ENCODE data around the gene SAMD3. TPM values are rescaled to one million over a fixed set of nuclear protein-coding genes. Genes with fewer than 3 reads are reported as not detected.

SAMD3 gene
- total RNA-seq, 1 experiment from 2014 or later, result 7.5 TPM

DNA sequence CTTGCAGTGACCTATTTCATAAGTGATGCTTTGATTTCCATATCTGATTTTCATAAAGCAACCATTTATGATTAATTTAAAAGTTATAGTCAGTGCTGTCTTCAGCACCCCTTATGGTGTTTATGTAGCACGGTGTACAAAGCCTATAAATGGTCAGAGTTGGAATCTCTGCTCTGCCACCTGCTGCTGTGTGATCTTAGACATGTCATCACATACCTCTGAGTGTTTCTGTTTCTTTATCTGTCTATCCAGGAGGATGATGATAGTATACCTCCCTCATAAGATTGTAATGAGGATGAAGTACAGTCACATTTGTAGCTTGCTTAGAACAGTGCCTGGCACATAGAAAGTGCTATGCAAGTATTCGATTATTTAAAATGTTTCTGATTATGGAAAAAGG lies 100.5 kb downstream of the SAMD3 start (continued):
- TF ChIP-seq CTCF (IDR thresholded peaks at IDR 0.05 in 2 of 3, conservative IDR thresholded peaks at IDR 0.05 in 1 of 3; ENCODE audit: borderline replicate concordance in 1 of 3, insufficient read depth in 1 of 3, low read depth in 2 of 3, low read length in 2 of 3) (no peak), EZH2 (IDR thresholded peaks at IDR 0.05) (no peak)

DNA sequence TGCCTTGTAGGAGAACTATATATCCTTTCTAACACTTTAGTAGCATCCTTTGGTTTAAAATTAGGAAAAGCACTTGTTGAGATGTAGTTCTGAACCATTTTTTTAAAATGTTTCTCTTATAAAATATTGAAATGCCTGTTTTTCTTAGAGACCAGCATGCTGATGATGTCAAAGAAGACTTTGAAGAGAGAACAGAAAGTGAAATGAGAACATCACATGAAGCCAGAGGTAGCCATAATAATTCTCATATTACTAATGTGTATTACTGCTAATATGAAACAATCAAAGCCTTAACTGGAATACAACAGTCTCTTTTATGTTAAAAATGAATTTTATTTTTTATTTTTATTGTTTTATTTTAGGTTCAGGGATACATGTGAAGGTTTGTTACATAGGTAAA lies 102.0 kb downstream of the SAMD3 start:
- Histone ChIP-seq H3K9ac (ENCODE audit: low read length) (no peak overlapping the region), H2AFZ (ENCODE audit: low read depth, low read length, poor library complexity, severe bottlenecking) (no peak overlapping the region), H3K4me1 (ENCODE audit: control insufficient read depth in 1 of 2, insufficient read depth in 2 of 2, low read length in 2 of 2) (no peaks in the 10 kb centered on the region), H3K9me2 (ENCODE audit: insufficient read depth) (no peaks in the 10 kb centered on the region), H3K4me2 (ENCODE audit: low read length) (no peak overlapping the region), H4K20me1 (ENCODE audit: insufficient read depth) (no peaks in the 10 kb centered on the region), H3K79me2 (ENCODE audit: insufficient read depth, low read length) (no peaks in the 10 kb centered on the region), H3K9me3 (ENCODE audit: control insufficient read depth in 1 of 2, insufficient read depth in 1 of 2, low read depth in 1 of 2, low read length in 2 of 2) (no peaks in the 10 kb centered on the region), H3K27ac (ENCODE audit: low read depth, low read length) (no peak overlapping the region), H3K27me3 (ENCODE audit: insufficient read depth, low read length) (no peaks in the 10 kb centered on the region), H3K4me3 (replicated peaks in 1 of 2; ENCODE audit: low read depth in 1 of 2, low read length in 2 of 2) (no peak overlapping the region), H3K36me3 (ENCODE audit: control insufficient read depth in 1 of 2, insufficient read depth in 2 of 2, low read length in 2 of 2) (peaks cover 0 to 5% of the 10 kb centered on the region in 2 experiments; a peak in 1 of 4 replicates)
- no peak for DNase-seq (ENCODE audit: low read depth, low spot score)
- RAD21 ChIA-PET (ENCODE audit: low non-redundant PET in 1 of 2, low total read pairs in 2 of 2, uncharacterized antibody in 2 of 2, unreplicated experiment in 2 of 2), result no interaction called here
- CTCF ChIA-PET, result no interaction called here
- POLR2A ChIA-PET, result no interaction called here
- intact Hi-C loops (cut with micrococcal nuclease), result no loop called here
- no TSS peak for BruUV-seq (replicated peaks)
- ATAC-seq, result no peak
- TF ChIP-seq TCF7L2 (IDR thresholded peaks at IDR 0.05; ENCODE audit: borderline replicate concordance, extremely low read depth, insufficient read depth, insufficient read length) (no peak), POLR2A (IDR thresholded peaks at IDR 0.05; ENCODE audit: borderline replicate concordance, extremely low read depth, insufficient read depth, insufficient read length) (no peak), ZBTB33 (IDR thresholded peaks at IDR 0.05; ENCODE audit: extremely low read depth, insufficient replicate concordance, low read length) (no peak), ZNF274 (IDR thresholded peaks at IDR 0.05; ENCODE audit: low read depth, low read length) (no peak), JUND (IDR thresholded peaks at IDR 0.05) (no peak), EZH2 (IDR thresholded peaks at IDR 0.05) (no peak), SP1 (IDR thresholded peaks at IDR 0.05; ENCODE audit: low read depth) (no peak), SRF (IDR thresholded peaks at IDR 0.05; ENCODE audit: low read depth) (no peak), FOSL1 (IDR thresholded peaks at IDR 0.05; ENCODE audit: low read depth) (no peak), ZFX (IDR thresholded peaks at IDR 0.05) (no peak), POLR2AphosphoS5 (IDR thresholded peaks at IDR 0.05; ENCODE audit: low read depth, low read length) (no peak), ATF3 (IDR thresholded peaks at IDR 0.05) (no peak), ELF1 (IDR thresholded peaks at IDR 0.05; ENCODE audit: borderline replicate concordance, low read depth) (no peak), CEBPB (IDR thresholded peaks at IDR 0.05; ENCODE audit: low read depth) (no peak)
- TF ChIP-seq, protein P1, sequence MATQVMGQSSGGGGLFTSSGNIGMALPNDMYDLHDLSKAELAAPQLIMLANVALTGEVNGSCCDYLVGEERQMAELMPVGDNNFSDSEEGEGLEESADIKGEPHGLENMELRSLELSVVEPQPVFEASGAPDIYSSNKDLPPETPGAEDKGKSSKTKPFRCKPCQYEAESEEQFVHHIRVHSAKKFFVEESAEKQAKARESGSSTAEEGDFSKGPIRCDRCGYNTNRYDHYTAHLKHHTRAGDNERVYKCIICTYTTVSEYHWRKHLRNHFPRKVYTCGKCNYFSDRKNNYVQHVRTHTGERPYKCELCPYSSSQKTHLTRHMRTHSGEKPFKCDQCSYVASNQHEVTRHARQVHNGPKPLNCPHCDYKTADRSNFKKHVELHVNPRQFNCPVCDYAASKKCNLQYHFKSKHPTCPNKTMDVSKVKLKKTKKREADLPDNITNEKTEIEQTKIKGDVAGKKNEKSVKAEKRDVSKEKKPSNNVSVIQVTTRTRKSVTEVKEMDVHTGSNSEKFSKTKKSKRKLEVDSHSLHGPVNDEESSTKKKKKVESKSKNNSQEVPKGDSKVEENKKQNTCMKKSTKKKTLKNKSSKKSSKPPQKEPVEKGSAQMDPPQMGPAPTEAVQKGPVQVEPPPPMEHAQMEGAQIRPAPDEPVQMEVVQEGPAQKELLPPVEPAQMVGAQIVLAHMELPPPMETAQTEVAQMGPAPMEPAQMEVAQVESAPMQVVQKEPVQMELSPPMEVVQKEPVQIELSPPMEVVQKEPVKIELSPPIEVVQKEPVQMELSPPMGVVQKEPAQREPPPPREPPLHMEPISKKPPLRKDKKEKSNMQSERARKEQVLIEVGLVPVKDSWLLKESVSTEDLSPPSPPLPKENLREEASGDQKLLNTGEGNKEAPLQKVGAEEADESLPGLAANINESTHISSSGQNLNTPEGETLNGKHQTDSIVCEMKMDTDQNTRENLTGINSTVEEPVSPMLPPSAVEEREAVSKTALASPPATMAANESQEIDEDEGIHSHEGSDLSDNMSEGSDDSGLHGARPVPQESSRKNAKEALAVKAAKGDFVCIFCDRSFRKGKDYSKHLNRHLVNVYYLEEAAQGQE (IDR thresholded peaks at IDR 0.05; ENCODE audit: low read depth), result no peak
- TF ChIP-seq, protein P2, sequence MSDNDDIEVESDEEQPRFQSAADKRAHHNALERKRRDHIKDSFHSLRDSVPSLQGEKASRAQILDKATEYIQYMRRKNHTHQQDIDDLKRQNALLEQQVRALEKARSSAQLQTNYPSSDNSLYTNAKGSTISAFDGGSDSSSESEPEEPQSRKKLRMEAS (IDR thresholded peaks at IDR 0.05), result no peak

Measured in HCT116 (cell line).